HepG2 (cell line): ENCODE measurements around the gene CDC37L1. TPM values are rescaled to one million over a fixed set of nuclear protein-coding genes. Genes with fewer than 3 reads are reported as not detected.
A peak's percentile ranks its signal among the peaks of the same experiment; 100 is the strongest.

Experiments
- ASH2L ChIP-seq: fragments of 300-600, 200-600 bp; sonication (generic); IDR thresholded peaks from 2 replicates; pipeline ENCODE4 v1.7.0; 2017; ENCODE audit warnings: low read depth, mild to moderate bottlenecking, moderate library complexity, mixed read lengths, low read length; ENCODE audit not compliant: insufficient read length
- CEBPZ ChIP-seq: IDR thresholded peaks from 2 replicates; pipeline ENCODE4 v1.6.1; 2012; ENCODE audit warnings: low read length, improper control_type of control experiment
- DMAP1 ChIP-seq: IDR thresholded peaks from 2 replicates; pipeline ENCODE4 v1.6.1; 2016
- FOXC1 ChIP-seq: sonication (generic); formaldehyde crosslinking; IDR thresholded peaks from 2 replicates; pipeline ENCODE4 v1.8.0; 2022; ENCODE audit warnings: mild to moderate bottlenecking, missing genetic modification reagents, borderline replicate concordance
- GABPA ChIP-seq, 2 experiments: IDR thresholded peaks; 2 replicates each; pipeline ENCODE4 v1.6.1; 2011 to 2016; ENCODE audit warnings: low read depth in 2 of 2, low read length in 1 of 2, missing biosample characterization in 1 of 2, missing genetic modification characterization in 1 of 2
- HNRNPH1 ChIP-seq: fragments of 200-400 bp; formaldehyde crosslinking; optimal IDR thresholded peaks from 2 replicates; pipeline ENCODE3; 2017; ENCODE audit warnings: mild to moderate bottlenecking, low read depth, low read length
- KAT8 ChIP-seq: IDR thresholded peaks from 2 replicates; pipeline ENCODE4 v1.6.1; 2016; ENCODE audit warnings: missing genetic modification reagents, missing compliant biosample characterization
- MAFF ChIP-seq: IDR thresholded peaks from 2 replicates; pipeline ENCODE4 v1.6.1; 2011; ENCODE audit warnings: low read depth, low read length, improper control_type of control experiment
- MIER3 ChIP-seq: IDR thresholded peaks from 2 replicates; pipeline ENCODE4 v1.6.1; 2016; ENCODE audit warnings: missing compliant biosample characterization, borderline replicate concordance
- MIXL1 ChIP-seq: IDR thresholded peaks from 2 replicates; pipeline ENCODE4 v1.6.1; 2016
- RNF219 ChIP-seq: sonication (generic); formaldehyde crosslinking; IDR thresholded peaks from 2 replicates; pipeline ENCODE4 v1.5.0; 2020; ENCODE audit warnings: mild to moderate bottlenecking, missing genetic modification reagents
- SMAD9 ChIP-seq: sonication (generic); formaldehyde crosslinking; IDR thresholded peaks from 2 replicates; pipeline ENCODE4 v1.5.1; 2020; ENCODE audit warnings: mild to moderate bottlenecking, missing genetic modification reagents
- SRY ChIP-seq: sonication (generic); formaldehyde crosslinking; IDR thresholded peaks from 2 replicates; pipeline ENCODE4 v1.8.0; 2022; ENCODE audit warnings: mild to moderate bottlenecking, missing genetic modification reagents
- STAT5B ChIP-seq: sonication (generic); formaldehyde crosslinking; IDR thresholded peaks from 2 replicates; pipeline ENCODE4 v1.4.0; 2020; ENCODE audit warnings: missing genetic modification reagents
- TCF12 ChIP-seq, 2 experiments: fragments of 450-650 bp in 1 of 2; sonication (generic) in 1 of 2; formaldehyde crosslinking in 1 of 2; IDR thresholded peaks; 2 replicates each; pipeline versions ENCODE4 v1.6.1 to v1.8.0; 2017 to 2022; ENCODE audit warnings: antibody characterized with exemption in 1 of 2, mild to moderate bottlenecking in 1 of 2, missing genetic modification reagents in 1 of 2, moderate library complexity in 1 of 2
- TRAFD1 ChIP-seq: sonication (generic); formaldehyde crosslinking; IDR thresholded peaks from 2 replicates; pipeline ENCODE4 v1.5.1; 2020; ENCODE audit warnings: missing genetic modification reagents, mild to moderate bottlenecking, borderline replicate concordance
- YY1 ChIP-seq: IDR thresholded peaks from 2 replicates; pipeline ENCODE4 v1.6.1; 2011; ENCODE audit warnings: low read length, low read depth, moderate library complexity, mild to moderate bottlenecking; ENCODE audit not compliant: insufficient read depth, insufficient replicate concordance
- ZBTB25 ChIP-seq: IDR thresholded peaks from 2 replicates; pipeline ENCODE4 v1.6.1; 2018; ENCODE audit warnings: missing genetic modification reagents
- ZNF292 ChIP-seq: sonication (generic); formaldehyde crosslinking; IDR thresholded peaks from 2 replicates; pipeline ENCODE4 v1.8.1; 2022; ENCODE audit warnings: mild to moderate bottlenecking, low read depth, missing genetic modification reagents, borderline replicate concordance
- ZNF761 ChIP-seq: sonication (generic); formaldehyde crosslinking; conservative IDR thresholded peaks from 2 replicates; pipeline ENCODE4 v1.4.0; 2020; ENCODE audit warnings: mild to moderate bottlenecking, missing genetic modification reagents
- polyA plus RNA-seq, 8 experiments: library from polyadenylated mRNA; depleted of rRNA in 3 of 8; stranded (reverse) in 7 of 8; unstranded in 1 of 8; fragments of >200 nt; fragmentation: Illumina TruSeq in 4 of 8; extraction: Trizol in 4 of 8; gene quantifications; 2 replicates each; pipeline versions ENCODE4 v1.2.1 to v1.2.3, GENCODE V29; 2011 to 2016; ENCODE audit warnings: low read depth in 4 of 8, missing spikeins in 1 of 8, mixed read lengths in 1 of 8; ENCODE audit not compliant: insufficient read depth in 1 of 8
- total RNA-seq, 5 experiments: library from RNA; depleted of rRNA; stranded (reverse); fragments of >200 nt; fragmentation: Illumina TruSeq; extraction: Trizol; gene quantifications; 2 replicates each; pipeline ENCODE4 v1.2.3, GENCODE V29; 2016; ENCODE audit warnings: low read depth in 1 of 5

CDC37L1 gene
- total and polyA plus RNA-seq, 2 of the 13 experiments (the other 11 are each of a cell fraction or from before 2014, with no cell fraction given) = 5.5 to 17.0 TPM

GRCh38 chr9:4662108-4662988, 17.0 kb upstream of the CDC37L1 start, which contains the start of gene PLPP6 (continued):
- TF ChIP-seq ZNF292 (CRISPR knock-in tag) = peak; percentile 69
- peak; percentile 73 for TF ChIP-seq YY1
- peak; percentile 90 for TF ChIP-seq ASH2L
- TF ChIP-seq STAT5B (CRISPR knock-in tag) = peak; percentile 50; the same call in 1 of the 2 replicates
- no peak for TF ChIP-seq MAFF
- no peak; the same call in 1 of the 2 replicates for TF ChIP-seq FOXC1 (CRISPR knock-in tag)
- TF ChIP-seq ZBTB25 (CRISPR knock-in tag) = peak; percentile 20; the same call in 1 of the 2 replicates
- TF ChIP-seq CEBPZ = no peak
- TF ChIP-seq MIER3 = peak; percentile 50; the same call in 1 of the 2 replicates
- TF ChIP-seq TCF12 (IDR thresholded peaks at IDR 0.05) = no peak
- TF ChIP-seq TCF12 (CRISPR knock-in tag; IDR thresholded peaks at IDR 0.05) = peak; percentile 60; the same call in 1 of the 2 replicates
- no peak; the same call in 1 of the 2 replicates for TF ChIP-seq SRY (CRISPR knock-in tag)
- TF ChIP-seq GABPA (IDR thresholded peaks at IDR 0.05; ENCODE audit: low read depth, low read length) = peak; percentile 82
- peak; percentile 91 for TF ChIP-seq GABPA (CRISPR knock-in tag; IDR thresholded peaks at IDR 0.05; ENCODE audit: low read depth)
- no peak for TF ChIP-seq RNF219 (CRISPR knock-in tag)
- TF ChIP-seq SMAD9 = no peak
- peak; percentile 56; the same call in 1 of the 2 replicates for TF ChIP-seq MIXL1 (CRISPR knock-in tag)
- TF ChIP-seq TRAFD1 (CRISPR knock-in tag) = no peak
- peak; percentile 81; the same call in 1 of the 2 replicates for TF ChIP-seq DMAP1 (CRISPR knock-in tag)
- TF ChIP-seq ZNF761 (CRISPR knock-in tag) = no peak; the same call in 1 of the 2 replicates
- peak; percentile 93 for TF ChIP-seq KAT8 (CRISPR knock-in tag)
- no peak for TF ChIP-seq HNRNPH1
